Measurements from ENCODE around the gene RHBDL1. TPM values are rescaled to one million over a fixed set of nuclear protein-coding genes. Genes with fewer than 3 reads are reported as not detected.
A peak's percentile ranks its signal among the peaks of the same experiment; 100 is the strongest.

Gene RHBDL1
- total RNA-seq, 1 donor from 2014 or later = 3.0 TPM

GRCh38 chr16:660132-660458 lies 15.4 kb upstream of the RHBDL1 start:
- TF ChIP-seq CTCF (IDR thresholded peaks at IDR 0.05) = no peak
- no peak overlapping the region for H3K4me3 Mint-ChIP-seq (ENCODE audit: unreplicated experiment)
- H3K9me3 Mint-ChIP-seq (ENCODE audit: low read depth) = no peaks in the 10 kb centered on the region
- H3K4me1 Mint-ChIP-seq (ENCODE audit: low read depth) = peaks cover 4% of the 10 kb centered on the region
- no peaks in the 10 kb centered on the region for H3K36me3 Mint-ChIP-seq (ENCODE audit: low read depth)
- DNase-seq (ENCODE audit: low spot score) = no peak
- H3K27ac Mint-ChIP-seq (ENCODE audit: unreplicated experiment) = no peak overlapping the region
- H3K27me3 Mint-ChIP-seq (ENCODE audit: low read depth) = no peaks in the 10 kb centered on the region

GRCh38 chr16:660459-661183 lies 14.8 kb upstream of the RHBDL1 start:
- DNase-seq (ENCODE audit: low spot score) = no peak
- Mint-ChIP-seq H3K27ac (ENCODE audit: unreplicated experiment) (no peak overlapping the region), H3K4me1 (ENCODE audit: low read depth) (peaks cover 4% of the 10 kb centered on the region)

GRCh38 chr16:661184-661821 lies 14.2 kb upstream of the RHBDL1 start:
- peaks cover 4% of the 10 kb centered on the region for H3K4me1 Mint-ChIP-seq (ENCODE audit: low read depth)
- no peaks in the 10 kb centered on the region for H3K27me3 Mint-ChIP-seq (ENCODE audit: low read depth)
- H3K36me3 Mint-ChIP-seq (ENCODE audit: low read depth) = no peaks in the 10 kb centered on the region
- peak; percentile 6 for TF ChIP-seq CTCF (IDR thresholded peaks at IDR 0.05)
- no peak overlapping the region for H3K27ac Mint-ChIP-seq (ENCODE audit: unreplicated experiment)
- no peaks in the 10 kb centered on the region for H3K9me3 Mint-ChIP-seq (ENCODE audit: low read depth)
- no peak for DNase-seq (ENCODE audit: low spot score)
- no peak overlapping the region for H3K4me3 Mint-ChIP-seq (ENCODE audit: unreplicated experiment)

More at GRCh38 chr16:660459-661183, 14.8 kb upstream of the RHBDL1 start:
- no peaks in the 10 kb centered on the region for H3K36me3 Mint-ChIP-seq (ENCODE audit: low read depth)
- H3K4me3 Mint-ChIP-seq (ENCODE audit: unreplicated experiment) = no peak overlapping the region
- no peaks in the 10 kb centered on the region for H3K9me3 Mint-ChIP-seq (ENCODE audit: low read depth)
- no peaks in the 10 kb centered on the region for H3K27me3 Mint-ChIP-seq (ENCODE audit: low read depth)
- peak; percentile 79 for TF ChIP-seq CTCF (IDR thresholded peaks at IDR 0.05)

- H3K4me3 Mint-ChIP-seq (ENCODE audit: unreplicated experiment) = no peak overlapping the region
- H3K27me3 Mint-ChIP-seq (ENCODE audit: low read depth) = no peaks in the 10 kb centered on the region
- no peak for TF ChIP-seq CTCF (IDR thresholded peaks at IDR 0.05)
- H3K27ac Mint-ChIP-seq (ENCODE audit: unreplicated experiment) = no peak overlapping the region
- H3K9me3 Mint-ChIP-seq (ENCODE audit: low read depth) = no peaks in the 10 kb centered on the region
- no peaks in the 10 kb centered on the region for H3K36me3 Mint-ChIP-seq (ENCODE audit: low read depth)
- no peak for DNase-seq (ENCODE audit: low spot score)
- peaks cover 4% of the 10 kb centered on the region for H3K4me1 Mint-ChIP-seq (ENCODE audit: low read depth)
Measured at GRCh38 chr16:662095-662494, 13.4 kb upstream of the RHBDL1 start.

- H3K36me3 Mint-ChIP-seq (ENCODE audit: low read depth) = no peaks in the 10 kb centered on the region
- H3K4me1 Mint-ChIP-seq (ENCODE audit: low read depth) = peaks cover 5% of the 10 kb centered on the region
- no peak for DNase-seq (ENCODE audit: low spot score)
- H3K4me3 Mint-ChIP-seq (ENCODE audit: unreplicated experiment) = no peak overlapping the region
- no peaks in the 10 kb centered on the region for H3K9me3 Mint-ChIP-seq (ENCODE audit: low read depth)
- no peaks in the 10 kb centered on the region for H3K27me3 Mint-ChIP-seq (ENCODE audit: low read depth)
- H3K27ac Mint-ChIP-seq (ENCODE audit: unreplicated experiment) = no peak overlapping the region
- TF ChIP-seq CTCF (IDR thresholded peaks at IDR 0.05) = no peak
Measured at GRCh38 chr16:662597-662996, 12.9 kb upstream of the RHBDL1 start.
